SU-DHL-6 (cell line): ENCODE measurements around the gene LDHAL6B.

Source experiments
- CTCF ChIP-seq: fragments of 200-600 bp; sonication (generic); IDR thresholded peaks from one replicate; pipeline ENCODE4 v1.5.1; 2017; ENCODE audit warnings: antibody characterized with exemption, mild to moderate bottlenecking, low read length, moderate library complexity; ENCODE audit not compliant: insufficient read depth, poor library complexity, severe bottlenecking
- EZH2phosphoT487 ChIP-seq: fragments of 200-600 bp; sonication (generic), shearing (Covaris generic); conservative IDR thresholded peaks from 2 replicates; pipeline ENCODE4 v1.6.1; 2018; ENCODE audit warnings: mild to moderate bottlenecking, antibody characterized with exemption, low read length, moderate library complexity, mixed read lengths

GRCh38 chr15:59256482-59256881 is 49.8 kb downstream of the LDHAL6B start:
- TF ChIP-seq CTCF (no peak), EZH2phosphoT487 (no peak)
